ENCODE results near the gene ARID1B.

The ARID1B gene

GRCh38 chr6:156976216-156977127, 199.3 kb downstream of the ARID1B start:
- H3K4me1 ChIP-seq, result peaks cover 0 to 75% (median 30%) of the 10 kb centered on the region in 4 donors

GRCh38 chr6:156977527-156978291, 200.5 kb downstream of the ARID1B start:
- DNase-seq, result peak in 1 of 2 donors; percentile 42
- Histone ChIP-seq H3K36me3 (no peaks in the 10 kb centered on the region), H3K9me3 (no peaks in the 10 kb centered on the region), H3K4me1 (peaks cover 0 to 80% (median 25%) of the 10 kb centered on the region in 4 donors), H3K27me3 (no peaks in the 10 kb centered on the region), H3K4me3 (no peak overlapping the region), H3K27ac (no peak overlapping the region)
- TF ChIP-seq CTCF (IDR thresholded peaks at IDR 0.05), result no peak
- intact Hi-C loops (cut with DNase I; ENCODE audit: low total_unique reads), result no loop called here

More at GRCh38 chr6:156976216-156977127, 199.3 kb downstream of the ARID1B start:
- no peak for TF ChIP-seq CTCF (IDR thresholded peaks at IDR 0.05)
- peak overlapping the region; percentile 3 to 21 for H3K4me3 ChIP-seq
- intact Hi-C loops (cut with DNase I; ENCODE audit: low total_unique reads), result no loop called here
- no peak overlapping the region for H3K27ac ChIP-seq
- no peaks in the 10 kb centered on the region for H3K36me3 ChIP-seq
- DNase-seq, result no peak
- no peaks in the 10 kb centered on the region for H3K27me3 ChIP-seq
- no peaks in the 10 kb centered on the region for H3K9me3 ChIP-seq

- Histone ChIP-seq H3K4me3 (no peak overlapping the region), H3K4me1 (peaks cover 0 to 81% (median 29%) of the 10 kb centered on the region in 4 donors), H3K27ac (no peak overlapping the region), H3K27me3 (no peaks in the 10 kb centered on the region), H3K9me3 (no peaks in the 10 kb centered on the region), H3K36me3 (no peaks in the 10 kb centered on the region)
- intact Hi-C loops (cut with DNase I; ENCODE audit: low total_unique reads), result no loop called here
- no peak for DNase-seq
- TF ChIP-seq CTCF (IDR thresholded peaks at IDR 0.05), result no peak
These were observed 201.8 kb downstream of the ARID1B start for GRCh38 chr6:156978948-156979347.

GRCh38 chr6:156980515-156980914, 203.3 kb downstream of the ARID1B start:
- no peak overlapping the region for H3K27ac ChIP-seq
- no peak overlapping the region for H3K4me3 ChIP-seq
- intact Hi-C loops (cut with DNase I; ENCODE audit: low total_unique reads), result no loop called here
- no peaks in the 10 kb centered on the region for H3K9me3 ChIP-seq
- no peaks in the 10 kb centered on the region for H3K27me3 ChIP-seq
- TF ChIP-seq CTCF (IDR thresholded peaks at IDR 0.05), result no peak
- H3K36me3 ChIP-seq, result no peaks in the 10 kb centered on the region
- H3K4me1 ChIP-seq, result peaks cover 0 to 72% (median 24%) of the 10 kb centered on the region in 4 donors
- no peak for DNase-seq

GRCh38 chr6:156980948-156981347, 203.8 kb downstream of the ARID1B start:
- intact Hi-C loops (cut with DNase I; ENCODE audit: low total_unique reads), result no loop called here
- Histone ChIP-seq H3K4me1 (peaks cover 0 to 68% (median 22%) of the 10 kb centered on the region in 4 donors), H3K4me3 (no peak overlapping the region), H3K9me3 (no peaks in the 10 kb centered on the region), H3K36me3 (no peaks in the 10 kb centered on the region), H3K27me3 (no peaks in the 10 kb centered on the region), H3K27ac (no peak overlapping the region)
- TF ChIP-seq CTCF (IDR thresholded peaks at IDR 0.05), result no peak
- no peak for DNase-seq
